Left ventricle myocardium inferior (tissue), 1 donor: ENCODE results near the gene ARMH3. TPM values are rescaled to one million over a fixed set of nuclear protein-coding genes. Genes with fewer than 3 reads are reported as not detected.
A peak's percentile ranks its signal among the peaks of the same experiment; 100 is the strongest.

Experiments
- DNase-seq: peaks from one replicate; pipeline ENCODE4 v3.0.0-alpha.2; 2020
- H3K27ac ChIP-seq: fragments of 200-600 bp; replicated peaks from 2 replicates; pipeline ENCODE4 v1.8.0; 2021
- H3K27me3 ChIP-seq: fragments of 200-600 bp; 2 replicates; pipeline ENCODE4 v1.8.0; 2021; ENCODE audit warnings: low read depth
- H3K36me3 ChIP-seq: fragments of 200-600 bp; 2 replicates; pipeline ENCODE4 v1.8.0; 2021
- H3K4me1 ChIP-seq: fragments of 200-600 bp; 2 replicates; pipeline ENCODE4 v1.8.0; 2021
- H3K4me3 ChIP-seq: fragments of 200-600 bp; 2 replicates; pipeline ENCODE4 v1.8.0; 2021; ENCODE audit warnings: mild to moderate bottlenecking, moderate library complexity
- H3K9me3 ChIP-seq: fragments of 200-600 bp; replicated peaks from 2 replicates; pipeline ENCODE4 v1.8.0; 2021
- intact Hi-C: fragments of 100-400 bp; cut with micrococcal nuclease; formaldehyde crosslinking; loops from one replicate; pipeline ENCODE4 v1.11.0; 2022
- total RNA-seq: library from RNA; stranded (reverse); fragmentation: NEBNext Ultra II Directional; extraction: Animal tissue kit (Norgen Biotek cat#: 25700); gene quantifications from one replicate; pipeline ENCODE4 v1.2.1, GENCODE V29; 2021
- TF ChIP-seq, protein P1 (sequence below): fragments of 200-600 bp; IDR thresholded peaks from 2 replicates; pipeline ENCODE4 v1.8.0; 2021; ENCODE audit warnings: antibody characterized with exemption, mild to moderate bottlenecking, borderline replicate concordance
- donor health status: DM: no; HTN: yes; CAD: no; lungs with severe emphysema.

The ARMH3 gene
- total RNA-seq, 1 donor from 2014 or later: 58.9 TPM

GRCh38 chr10:101972761-101973160 lies 83.2 kb downstream of the ARMH3 start:
- peaks cover 57% of the 10 kb centered on the region for H3K4me1 ChIP-seq
- TF ChIP-seq, protein P1, sequence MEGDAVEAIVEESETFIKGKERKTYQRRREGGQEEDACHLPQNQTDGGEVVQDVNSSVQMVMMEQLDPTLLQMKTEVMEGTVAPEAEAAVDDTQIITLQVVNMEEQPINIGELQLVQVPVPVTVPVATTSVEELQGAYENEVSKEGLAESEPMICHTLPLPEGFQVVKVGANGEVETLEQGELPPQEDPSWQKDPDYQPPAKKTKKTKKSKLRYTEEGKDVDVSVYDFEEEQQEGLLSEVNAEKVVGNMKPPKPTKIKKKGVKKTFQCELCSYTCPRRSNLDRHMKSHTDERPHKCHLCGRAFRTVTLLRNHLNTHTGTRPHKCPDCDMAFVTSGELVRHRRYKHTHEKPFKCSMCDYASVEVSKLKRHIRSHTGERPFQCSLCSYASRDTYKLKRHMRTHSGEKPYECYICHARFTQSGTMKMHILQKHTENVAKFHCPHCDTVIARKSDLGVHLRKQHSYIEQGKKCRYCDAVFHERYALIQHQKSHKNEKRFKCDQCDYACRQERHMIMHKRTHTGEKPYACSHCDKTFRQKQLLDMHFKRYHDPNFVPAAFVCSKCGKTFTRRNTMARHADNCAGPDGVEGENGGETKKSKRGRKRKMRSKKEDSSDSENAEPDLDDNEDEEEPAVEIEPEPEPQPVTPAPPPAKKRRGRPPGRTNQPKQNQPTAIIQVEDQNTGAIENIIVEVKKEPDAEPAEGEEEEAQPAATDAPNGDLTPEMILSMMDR: no peak
- peaks cover 32% of the 10 kb centered on the region for H3K36me3 ChIP-seq
- no peaks in the 10 kb centered on the region for H3K27me3 ChIP-seq
- no peak for DNase-seq
- H3K9me3 ChIP-seq: no peaks in the 10 kb centered on the region
- peak overlapping the region; percentile 67 for H3K27ac ChIP-seq
- intact Hi-C loops: no loop called here
- H3K4me3 ChIP-seq: no peak overlapping the region

DNA sequence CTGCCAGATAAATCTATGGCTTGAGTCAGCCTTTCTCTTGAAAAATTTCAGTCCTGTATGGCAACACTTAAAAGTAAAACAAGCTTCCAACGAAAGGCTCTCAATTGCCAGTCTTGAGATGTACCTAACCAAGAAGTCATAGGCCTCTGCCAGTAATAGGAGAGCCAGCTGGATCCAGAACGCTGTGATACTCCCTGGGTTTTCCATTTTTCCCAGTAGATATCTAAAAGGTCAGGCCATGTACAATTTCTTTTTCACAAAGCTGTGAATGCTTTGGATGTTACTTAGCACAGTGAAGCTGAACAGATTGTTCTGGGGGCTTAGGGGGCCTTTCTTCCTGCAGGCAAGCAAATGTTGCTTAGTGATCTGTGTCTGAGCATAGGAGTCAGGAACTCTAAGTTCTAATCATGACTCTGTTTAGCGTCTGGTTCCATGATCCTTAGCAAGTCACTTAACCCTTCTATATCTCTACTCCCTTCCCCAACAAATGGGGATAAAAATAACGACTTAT lies 86.5 kb downstream of the ARMH3 start:
- no peak for DNase-seq
- Histone ChIP-seq H3K27ac (peak overlapping the region; percentile 90), H3K9me3 (no peaks in the 10 kb centered on the region), H3K4me3 (no peak overlapping the region), H3K4me1 (peaks cover 84% of the 10 kb centered on the region), H3K36me3 (peaks cover 24% of the 10 kb centered on the region), H3K27me3 (no peaks in the 10 kb centered on the region)
- TF ChIP-seq, protein P1: no peak
- intact Hi-C loops: loop anchor here (5.0 kb wide), 1 partner anchor 82 kb away; no protein-coding TSS in a partner anchor

- TF ChIP-seq, protein P1: no peak
- Histone ChIP-seq H3K4me1 (peaks cover 78% of the 10 kb centered on the region), H3K4me3 (no peak overlapping the region), H3K9me3 (no peaks in the 10 kb centered on the region), H3K27me3 (no peaks in the 10 kb centered on the region), H3K36me3 (peaks cover 22% of the 10 kb centered on the region), H3K27ac (peak overlapping the region; percentile 90)
- no peak for DNase-seq
- intact Hi-C loops: loop anchor here (5.0 kb wide), 1 partner anchor 82 kb away; no protein-coding TSS in a partner anchor
These were observed 87.0 kb downstream of the ARMH3 start for GRCh38 chr10:101968940-101969321.

DNA sequence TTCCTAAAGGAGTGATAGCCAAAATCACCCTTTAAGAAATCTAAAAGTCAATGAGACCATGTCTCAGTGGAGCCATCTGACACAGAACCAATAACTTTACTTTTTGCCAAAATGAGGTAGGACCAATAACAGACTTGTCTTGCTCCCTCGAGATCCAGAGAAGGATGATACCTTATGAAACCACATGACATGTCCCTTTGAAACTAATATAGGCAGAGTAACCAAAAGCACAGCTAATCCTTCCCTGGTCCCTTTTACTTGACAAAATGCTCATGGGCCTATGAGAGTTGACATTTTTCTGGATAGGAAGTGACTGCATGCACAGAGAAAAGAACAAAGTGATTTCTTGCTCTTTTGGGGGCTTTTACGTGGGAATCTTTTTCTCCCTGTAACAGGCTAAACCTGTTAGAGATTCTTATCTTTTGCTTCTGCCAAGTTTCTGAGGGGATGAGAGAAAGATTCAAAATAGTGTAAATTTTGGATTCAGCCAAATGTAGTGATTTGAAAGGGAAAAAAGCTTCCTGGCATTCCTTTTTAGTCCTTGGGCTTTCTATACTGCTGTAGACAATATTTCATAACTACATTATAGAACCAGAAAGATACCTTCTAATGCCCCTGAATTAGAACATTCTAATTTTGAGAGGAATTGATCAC lies 87.6 kb downstream of the ARMH3 start:
- peak overlapping the region; percentile 90 for H3K27ac ChIP-seq
- intact Hi-C loops: loop anchor here (5.0 kb wide), 1 partner anchor 81 kb away; no protein-coding TSS in a partner anchor
- peaks cover 73% of the 10 kb centered on the region for H3K4me1 ChIP-seq

GRCh38 chr10:101967713-101968112 lies 88.3 kb downstream of the ARMH3 start:
- intact Hi-C loops: loop anchor here (5.0 kb wide), 1 partner anchor 80 kb away; no protein-coding TSS in a partner anchor
- peaks cover 68% of the 10 kb centered on the region for H3K4me1 ChIP-seq
- TF ChIP-seq, protein P1: no peak
- H3K9me3 ChIP-seq: no peaks in the 10 kb centered on the region
- no peak for DNase-seq
- H3K4me3 ChIP-seq: no peak overlapping the region
- peak overlapping the region; percentile 90 for H3K27ac ChIP-seq
- peaks cover 19% of the 10 kb centered on the region for H3K36me3 ChIP-seq
- H3K27me3 ChIP-seq: no peaks in the 10 kb centered on the region

More for the DNA sequence above, 87.6 kb downstream of the ARMH3 start:
- no peak overlapping the region for H3K4me3 ChIP-seq
- peaks cover 20% of the 10 kb centered on the region for H3K36me3 ChIP-seq
- no peaks in the 10 kb centered on the region for H3K27me3 ChIP-seq
- DNase-seq: no peak
- TF ChIP-seq, protein P1: no peak
- H3K9me3 ChIP-seq: no peaks in the 10 kb centered on the region
